Pons (tissue), 1 donor: Measurements from ENCODE around the gene STOML1.

Source experiments
- DNase-seq: peaks from one replicate; pipeline ENCODE4 v3.0.0-alpha.2; 2016; ENCODE audit warnings: low spot score

STOML1 gene

GRCh38 chr15:73928971-73929627, 63.0 kb downstream of the STOML1 start:
- no peak for DNase-seq
